Heart right ventricle (tissue), 16 donors: Measurements from ENCODE around the gene LDB2. TPM values are rescaled to one million over a fixed set of nuclear protein-coding genes. Genes with fewer than 3 reads are reported as not detected.

Source experiments
- ATAC-seq, 8 donors: fragments of 200-7000 bp; cut with Tn5 transposase; one replicate each; pipeline ENCODE4 v1.9.1; 2020; ENCODE audit warnings: mild to moderate bottlenecking in 8 of 8, moderate library complexity in 8 of 8, moderate number of reproducible peaks in 1 of 8
- DNase-seq, 2 donors: peaks; one replicate each; pipeline ENCODE4 v3.0.0-alpha.2; 2020
- H3K27ac ChIP-seq, 10 donors: fragments of 200-600 bp; sonication (generic) in 2 of 10; one replicate each; pipeline versions ENCODE4 v1.5.0 to v1.8.0; 2020 to 2022; ENCODE audit warnings: mild to moderate bottlenecking in 3 of 10
- H3K27me3 ChIP-seq, 7 donors: fragments of 200-600 bp; one replicate each; pipeline ENCODE4 v1.8.0; 2021 to 2022; ENCODE audit warnings: mild to moderate bottlenecking in 2 of 7
- H3K36me3 ChIP-seq, 9 donors: fragments of 200-600 bp; sonication (generic) in 1 of 9; one replicate each; pipeline versions ENCODE4 v1.5.0 to v1.8.0; 2020 to 2022; ENCODE audit warnings: mild to moderate bottlenecking in 2 of 9
- H3K4me1 ChIP-seq, 9 donors: fragments of 200-600 bp; sonication (generic) in 1 of 9; one replicate each; pipeline versions ENCODE4 v1.5.0 to v1.8.0; 2020 to 2022; ENCODE audit warnings: mild to moderate bottlenecking in 4 of 9
- H3K4me3 ChIP-seq, 10 donors: fragments of 200-600 bp; sonication (generic) in 2 of 10; one replicate each; pipeline versions ENCODE4 v1.5.0 to v1.8.0; 2020 to 2022; ENCODE audit warnings: mild to moderate bottlenecking in 7 of 10, moderate library complexity in 2 of 10
- H3K9me3 ChIP-seq, 11 donors: fragments of 200-600 bp in 10 of 11; sonication (generic) in 2 of 11; one replicate each; pipeline versions ENCODE4 v1.5.0 to v1.8.0; 2013 to 2022; ENCODE audit warnings: mild to moderate bottlenecking in 2 of 11, control low read depth in 1 of 11, moderate library complexity in 1 of 11
- CTCF ChIP-seq, 9 donors: fragments of 200-600 bp; sonication (generic) in 2 of 9; IDR thresholded peaks; one replicate each; pipeline versions ENCODE4 v1.5.0 to v1.8.0; 2021 to 2022; ENCODE audit warnings: antibody characterized with exemption in 9 of 9, mild to moderate bottlenecking in 5 of 9, moderate library complexity in 1 of 9
- WGBS, 2 donors: extraction: QIAGEN DNeasy Blood & Tissue Kit; methylation state at CpG; one replicate each; pipeline ENCODE4 v1.1.7; 2013; ENCODE audit warnings: inconsistent platforms in 1 of 2; 5-methylcytosine and 5-hydroxymethylcytosine counted together
- intact Hi-C, 10 donors: fragments of 100-400 bp; cut with DNase I; formaldehyde crosslinking; loops; one replicate each; pipeline versions ENCODE4 v1.11.1 to v1.14.2; 2022
- polyA plus RNA-seq, 2 donors: library from polyadenylated mRNA; stranded (reverse); fragments of 200-250 nt; gene quantifications; one replicate each; pipeline ENCODE4 v1.2.3, GENCODE V29; 2013
- total RNA-seq, 10 donors: library from RNA; stranded (reverse); fragmentation: NEBNext Ultra II Directional in 3 of 10; extraction: Animal tissue kit (Norgen Biotek cat#: 25700) in 3 of 10; gene quantifications; one replicate each; pipeline versions ENCODE4 v1.2.1 to v1.2.4, GENCODE V29; 2021 to 2023
- donor health status: Arrhythmogenic right ventricular cardiomyopathy.
- donor health status: ischemic (EF 13 %, LVEDD 7.1; RV severe dilation, severe dysfunction).
- donor health status: healthy with polysubstance abuse.
- donor health status: DM: no; HTN: yes; CAD: no.
- donor health status: DM: no; HTN: no; CAD: no.
- donor health status: ischemic (EF 25% LVEDD 6.9; RV normal size, moderate dysfunction).
- donor health status: ischemic (EF 25% LVEDD 5.7; RV mildly dilated, moderate dysfunction).
- donor health status: healthy.
- donor health status: DM: yes; HTN: yes; CAD: no.
- donor health status: Ischemic cardiomyopathy.
- donor health status: ischemic (EF 35%, LVEDD 5.7; RV mildly dilated, moderate dysfunction).
- donor health status: nonischemic (EF 11% LVEDD 7.7; RV severe dilation, severe dysfunction).
- donor health status: DM: yes; HTN: yes; CAD: no.
- donor health status: PGD.
- donor health status: ischemic (EF 29% LVEDD 5.4; RV normal size, mild dysfunction).
- donor health status: nonischemic (EF 23%, LVEDD 6.1; RV moderate dilation, normal function).

Gene LDB2
- total and polyA plus RNA-seq, 12 donors: 14.5 to 43.3 (median 23.5) TPM

- WGBS, 2 donors: 83 to 87% methylated on average over 3 of the region's 3 CpGs
Observed at GRCh38 chr4:16830081-16830480, 68.4 kb downstream of the LDB2 start.

GRCh38 chr4:16827794-16828724 is 70.4 kb downstream of the LDB2 start:
- no peaks in the 10 kb centered on the region for H3K36me3 ChIP-seq
- peak overlapping the region; percentile 7 to 81 (median 65) for H3K27ac ChIP-seq
- TF ChIP-seq CTCF (IDR thresholded peaks at IDR 0.05): no peak
- peaks cover 4 to 43% (median 20%) of the 10 kb centered on the region in 9 donors for H3K4me1 ChIP-seq
- H3K4me3 ChIP-seq: peak overlapping the region in 1 of 10 donors; percentile 2
- H3K9me3 ChIP-seq: no peaks in the 10 kb centered on the region
- intact Hi-C loops: no loop called here
- 47 to 50% methylated on average over 12 of the region's 12 CpGs for WGBS, 2 donors
- ATAC-seq: peak in 6 of 8 donors; percentile 56 to 77 (median 70)
- DNase-seq: peak; percentile 16 to 20
- H3K27me3 ChIP-seq: no peaks in the 10 kb centered on the region

More at GRCh38 chr4:16830081-16830480, 68.4 kb downstream of the LDB2 start:
- Histone ChIP-seq H3K36me3 (no peaks in the 10 kb centered on the region), H3K4me3 (no peak overlapping the region), H3K9me3 (no peaks in the 10 kb centered on the region), H3K27ac (peak overlapping the region in 1 of 10 donors; percentile 12), H3K4me1 (peaks cover 4 to 43% (median 20%) of the 10 kb centered on the region in 9 donors), H3K27me3 (no peaks in the 10 kb centered on the region)
- TF ChIP-seq CTCF (IDR thresholded peaks at IDR 0.05): no peak
- no peak for ATAC-seq
- intact Hi-C loops: no loop called here
- no peak for DNase-seq

- Histone ChIP-seq H3K27me3 (no peaks in the 10 kb centered on the region), H3K27ac (peak overlapping the region; percentile 7 to 81 (median 65)), H3K4me1 (peaks cover 4 to 40% (median 20%) of the 10 kb centered on the region in 9 donors), H3K9me3 (no peaks in the 10 kb centered on the region), H3K4me3 (peak overlapping the region in 1 of 10 donors; percentile 2), H3K36me3 (no peaks in the 10 kb centered on the region)
- TF ChIP-seq CTCF (IDR thresholded peaks at IDR 0.05): no peak
- DNase-seq (no peak), ATAC-seq (no peak)
- WGBS, 2 donors: 22 to 23% methylated on average over 4 of the region's 4 CpGs
- intact Hi-C loops: no loop called here
Observed at GRCh38 chr4:16827045-16827444, 71.4 kb downstream of the LDB2 start.

GRCh38 chr4:16826406-16826910 is 72.0 kb downstream of the LDB2 start:
- H3K4me3 ChIP-seq: no peak overlapping the region
- peaks cover 4 to 34% (median 20%) of the 10 kb centered on the region in 9 donors for H3K4me1 ChIP-seq
- intact Hi-C loops: no loop called here
- DNase-seq (no peak), ATAC-seq (no peak)
- TF ChIP-seq CTCF (IDR thresholded peaks at IDR 0.05): no peak
- H3K36me3 ChIP-seq: no peaks in the 10 kb centered on the region
- WGBS, 2 donors: 65 to 82% methylated on average over 3 of the region's 3 CpGs
- peak overlapping the region in 9 of 10 donors; percentile 34 to 81 (median 66) for H3K27ac ChIP-seq
- no peaks in the 10 kb centered on the region for H3K9me3 ChIP-seq
- no peaks in the 10 kb centered on the region for H3K27me3 ChIP-seq
